Measurements from ENCODE around the gene NCDN. TPM values are rescaled to one million over a fixed set of nuclear protein-coding genes. Genes with fewer than 3 reads are reported as not detected.

Gene NCDN
- total and polyA plus RNA-seq, 2 of the 8 experiments (the other 6 are each of a cell fraction or from before 2014, with no cell fraction given) = 26.2 to 35.4 TPM

DNA sequence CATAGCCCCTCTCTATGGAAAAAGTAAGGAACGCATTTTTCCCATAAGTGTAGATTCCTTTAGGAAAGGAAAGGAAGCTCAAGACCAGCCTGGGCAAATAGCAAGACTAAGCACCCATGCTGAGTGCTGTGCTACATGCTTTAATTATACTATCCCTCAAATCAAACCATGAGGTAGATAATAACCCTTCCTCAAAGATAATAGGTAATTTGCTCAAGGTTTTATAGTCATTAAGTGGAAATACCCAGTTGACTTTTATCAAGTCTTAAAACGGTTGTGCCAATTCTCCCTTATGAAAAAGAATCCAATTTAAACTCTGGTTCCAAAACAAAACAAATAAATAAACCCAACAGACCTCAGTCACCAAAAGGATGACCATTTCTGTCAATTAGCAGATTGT, 3.7 kb upstream of the NCDN start (continued):
- TF ChIP-seq SIX5 (IDR thresholded peaks at IDR 0.05; ENCODE audit: low read depth, low read length) (no peak), CHD2 (IDR thresholded peaks at IDR 0.05; ENCODE audit: low read length) (no peak)

Data from H1 (cell line).